Measurements from ENCODE around the gene TRPM1. TPM values are rescaled to one million over a fixed set of nuclear protein-coding genes. Genes with fewer than 3 reads are reported as not detected.

The TRPM1 gene
- total RNA-seq, 3 donors from 2014 or later = not detected

DNA sequence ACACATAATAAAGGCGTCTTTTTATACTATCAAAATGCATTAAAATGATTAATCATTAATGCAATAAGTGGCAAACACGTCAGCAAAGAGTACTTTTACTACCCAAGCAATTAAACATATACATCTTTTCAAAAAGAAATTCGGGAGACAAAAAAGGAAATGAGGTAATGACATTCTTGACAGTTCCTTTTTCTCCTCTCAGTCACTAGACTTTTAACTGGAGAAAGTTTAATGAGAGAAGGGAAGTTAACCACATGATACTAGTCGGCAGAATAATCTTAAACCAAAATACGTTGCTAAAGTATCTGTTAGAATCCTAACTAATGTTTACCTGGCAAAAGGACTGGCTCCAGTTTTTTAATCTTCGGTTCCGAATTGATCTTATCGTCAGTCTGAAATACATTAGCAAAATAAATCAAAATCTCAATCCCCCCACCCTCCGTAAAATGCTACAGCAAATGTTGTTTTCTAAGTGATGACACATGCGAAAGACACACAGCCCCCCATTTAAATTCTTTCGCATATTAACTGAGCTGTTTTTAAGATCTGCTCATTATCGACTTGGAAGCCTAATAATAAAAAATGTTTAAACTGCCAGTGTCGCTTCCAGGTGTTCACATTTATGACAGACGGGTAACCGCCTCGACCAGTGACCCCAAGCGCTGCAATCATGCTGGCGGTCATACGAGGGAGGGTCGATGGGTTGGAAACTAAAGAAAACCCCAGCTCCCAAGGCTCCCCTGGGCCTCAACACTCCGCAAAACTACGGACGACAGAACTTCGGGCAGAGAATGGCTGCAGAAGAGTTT lies 110.9 kb downstream of the TRPM1 start:
- Mint-ChIP-seq H3K27me3 (ENCODE audit: low read depth) (no peaks in the 10 kb centered on the region), H3K4me3 (peak overlapping the region; percentile 95), H3K4me1 (ENCODE audit: low read depth) (peaks cover 35% of the 10 kb centered on the region), H3K36me3 (ENCODE audit: insufficient read depth) (peaks cover 4% of the 10 kb centered on the region), H3K9me3 (no peaks in the 10 kb centered on the region)
- DNase-seq (no peak), ATAC-seq (no peak)

DNA sequence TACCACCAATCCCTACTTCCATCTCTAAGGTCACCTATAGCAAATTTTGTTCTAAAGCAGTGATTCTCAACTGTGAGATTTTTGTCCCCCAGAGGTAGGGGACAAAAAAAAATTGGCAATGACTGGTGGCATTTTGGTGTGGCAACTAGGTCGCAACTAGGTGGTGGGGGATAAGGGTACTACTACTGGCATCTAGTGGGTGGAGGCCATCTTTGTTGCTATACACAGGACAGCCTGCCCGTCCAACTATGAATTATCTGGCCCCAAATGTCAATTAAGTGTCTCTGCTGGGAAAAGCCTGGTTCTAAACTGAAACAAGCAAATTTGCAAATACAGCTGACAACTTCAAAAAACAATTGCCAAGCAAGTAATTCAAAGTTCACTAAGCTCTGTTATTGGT lies 111.5 kb downstream of the TRPM1 start:
- peaks cover 41% of the 10 kb centered on the region for H3K4me1 Mint-ChIP-seq (ENCODE audit: low read depth)
- ATAC-seq = no peak
- peak overlapping the region; percentile 95 for H3K4me3 Mint-ChIP-seq
- H3K9me3 Mint-ChIP-seq = no peaks in the 10 kb centered on the region
- peaks cover 7% of the 10 kb centered on the region for H3K36me3 Mint-ChIP-seq (ENCODE audit: insufficient read depth)
- DNase-seq = no peak
- H3K27me3 Mint-ChIP-seq (ENCODE audit: low read depth) = no peaks in the 10 kb centered on the region

DNA sequence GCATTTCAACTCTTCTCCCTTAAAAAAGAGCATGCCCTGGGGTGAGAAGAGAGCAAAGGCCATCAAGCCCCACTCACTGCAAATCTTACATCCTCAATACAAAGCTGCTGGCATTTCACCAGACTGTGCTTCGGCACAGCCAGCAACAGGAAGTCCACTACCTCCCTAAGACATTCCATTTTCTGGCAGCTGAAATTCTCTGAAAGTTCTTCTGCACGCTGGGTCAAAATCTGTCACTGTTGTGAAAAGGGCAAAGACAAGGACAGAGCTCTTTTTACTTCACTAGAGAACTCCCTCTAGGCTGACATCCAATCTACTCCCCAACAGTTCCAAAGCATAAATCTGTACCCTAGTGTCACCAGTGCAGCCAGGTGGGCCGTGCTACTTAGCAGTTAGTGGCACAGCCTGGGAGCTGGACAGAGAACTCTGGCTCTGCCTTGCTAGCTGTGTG lies 116.4 kb downstream of the TRPM1 start:
- DNase-seq (no peak), ATAC-seq (no peak)
- H3K4me3 Mint-ChIP-seq = no peak overlapping the region
- no peaks in the 10 kb centered on the region for H3K9me3 Mint-ChIP-seq
- peaks cover 39% of the 10 kb centered on the region for H3K36me3 Mint-ChIP-seq (ENCODE audit: insufficient read depth)
- H3K4me1 Mint-ChIP-seq (ENCODE audit: low read depth) = peaks cover 66% of the 10 kb centered on the region
- no peaks in the 10 kb centered on the region for H3K27me3 Mint-ChIP-seq (ENCODE audit: low read depth)

DNA sequence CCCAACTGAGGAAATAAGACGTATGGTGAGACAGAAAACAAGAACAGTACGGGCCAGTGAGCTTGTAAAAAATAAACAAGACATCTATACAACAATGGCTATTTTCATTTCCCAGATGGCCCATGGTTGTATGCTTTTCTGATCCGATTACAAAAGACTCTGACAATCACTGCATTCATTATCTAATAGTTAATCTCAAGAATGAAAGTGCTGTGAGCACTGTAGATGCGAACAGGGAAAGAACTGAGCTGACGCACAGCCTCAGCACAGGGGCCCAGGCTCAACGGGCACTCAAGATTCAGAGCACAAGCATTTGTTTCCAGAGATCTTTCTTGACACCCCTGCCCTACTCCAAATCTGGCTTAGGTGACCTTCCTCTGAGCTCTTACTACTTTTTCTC lies 117.0 kb downstream of the TRPM1 start:
- peaks cover 42% of the 10 kb centered on the region for H3K36me3 Mint-ChIP-seq (ENCODE audit: insufficient read depth)
- DNase-seq (no peak), ATAC-seq (no peak)
- H3K27me3 Mint-ChIP-seq (ENCODE audit: low read depth) = no peaks in the 10 kb centered on the region
- no peak overlapping the region for H3K4me3 Mint-ChIP-seq
- H3K4me1 Mint-ChIP-seq (ENCODE audit: low read depth) = peaks cover 67% of the 10 kb centered on the region
- H3K9me3 Mint-ChIP-seq = no peaks in the 10 kb centered on the region

DNA sequence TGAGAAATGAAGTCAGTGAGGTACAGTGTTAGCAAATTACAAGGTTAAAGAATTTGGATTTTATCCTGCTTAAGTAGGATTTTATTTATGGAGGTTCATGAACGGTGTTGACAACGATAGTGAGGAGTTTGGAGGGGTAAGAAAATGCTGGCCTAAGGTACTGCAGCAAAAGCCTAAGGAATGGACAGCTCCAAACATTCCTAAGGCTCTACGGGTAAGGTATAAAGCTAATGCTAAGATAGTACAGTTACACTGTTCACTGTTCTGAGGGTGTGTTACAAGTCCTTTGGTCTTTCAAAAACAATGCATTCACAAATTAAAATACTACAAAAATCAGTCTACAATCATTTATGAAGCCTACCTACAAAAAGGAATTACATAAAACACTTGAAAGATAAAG lies 117.4 kb downstream of the TRPM1 start:
- H3K9me3 Mint-ChIP-seq = no peaks in the 10 kb centered on the region
- H3K4me3 Mint-ChIP-seq = no peak overlapping the region
- peaks cover 44% of the 10 kb centered on the region for H3K36me3 Mint-ChIP-seq (ENCODE audit: insufficient read depth)
- no peaks in the 10 kb centered on the region for H3K27me3 Mint-ChIP-seq (ENCODE audit: low read depth)
- no peak for DNase-seq
- peaks cover 67% of the 10 kb centered on the region for H3K4me1 Mint-ChIP-seq (ENCODE audit: low read depth)
- ATAC-seq = no peak

DNA sequence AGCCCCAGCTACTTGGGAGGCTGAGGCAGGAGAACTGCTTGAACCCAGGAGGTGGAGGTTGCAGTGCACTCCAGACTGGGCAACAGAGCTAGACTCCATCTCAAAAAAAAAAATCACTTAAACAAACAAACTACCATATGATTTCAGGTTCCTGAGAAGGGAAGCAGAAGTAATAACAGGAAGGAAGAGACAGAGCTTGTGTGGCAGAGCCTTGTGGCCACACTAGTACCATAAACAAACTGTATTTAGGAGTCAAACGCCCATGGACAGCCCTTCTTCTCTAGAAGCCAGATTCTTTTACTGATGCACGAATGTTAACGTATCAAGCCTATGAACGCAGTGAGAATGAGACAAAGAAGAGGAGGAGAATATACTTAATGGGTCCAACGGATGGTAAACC lies 122.1 kb downstream of the TRPM1 start:
- no peak for DNase-seq
- Mint-ChIP-seq H3K27me3 (ENCODE audit: low read depth) (no peaks in the 10 kb centered on the region), H3K9me3 (no peaks in the 10 kb centered on the region), H3K36me3 (ENCODE audit: insufficient read depth) (peaks cover 40% of the 10 kb centered on the region), H3K4me1 (ENCODE audit: low read depth) (peaks cover 55% of the 10 kb centered on the region), H3K4me3 (no peak overlapping the region)
- ATAC-seq = no peak

DNA sequence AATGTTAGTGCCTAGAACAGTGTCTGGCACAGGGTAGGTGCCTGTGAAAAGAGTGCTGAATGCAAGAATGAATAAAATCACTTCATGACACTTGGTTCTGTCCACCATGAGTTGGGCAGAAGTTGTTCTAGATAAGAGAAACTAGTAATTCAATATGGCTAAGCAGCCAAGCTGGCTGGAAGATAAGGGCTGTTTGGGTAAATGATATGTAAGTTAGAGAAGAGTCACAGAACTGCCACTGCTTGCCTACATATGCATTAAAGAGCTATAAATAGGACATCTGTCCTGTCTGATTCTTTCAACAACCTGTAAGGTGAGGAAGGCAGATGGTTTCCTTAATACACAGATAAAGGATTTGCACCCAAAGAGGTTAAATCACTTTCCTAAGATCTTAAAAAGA lies 123.2 kb downstream of the TRPM1 start:
- H3K9me3 Mint-ChIP-seq = no peaks in the 10 kb centered on the region
- H3K27me3 Mint-ChIP-seq (ENCODE audit: low read depth) = no peaks in the 10 kb centered on the region
- ATAC-seq = no peak
- peaks cover 45% of the 10 kb centered on the region for H3K4me1 Mint-ChIP-seq (ENCODE audit: low read depth)
- H3K36me3 Mint-ChIP-seq (ENCODE audit: insufficient read depth) = peaks cover 37% of the 10 kb centered on the region
- DNase-seq = no peak
- no peak overlapping the region for H3K4me3 Mint-ChIP-seq

DNA sequence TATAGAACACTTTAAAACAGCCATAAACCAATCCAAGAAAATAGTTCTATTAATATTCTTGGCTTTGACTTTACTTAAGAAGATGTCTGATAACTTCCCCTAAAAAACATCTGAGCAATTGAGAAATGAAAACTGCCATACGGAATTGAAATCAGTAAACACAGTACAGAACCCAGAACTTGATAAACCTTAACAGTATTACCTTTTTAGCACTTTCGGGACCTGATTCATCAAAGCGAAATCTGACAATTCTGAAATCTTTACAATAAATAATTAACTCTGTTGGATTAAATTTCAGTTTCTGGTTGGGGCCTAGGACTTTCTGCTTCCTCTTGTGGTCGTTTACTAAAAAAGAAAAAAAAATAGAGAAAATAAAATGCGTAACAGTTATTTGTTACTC lies 127.4 kb downstream of the TRPM1 start:
- H3K36me3 Mint-ChIP-seq (ENCODE audit: insufficient read depth) = peaks cover 31% of the 10 kb centered on the region
- DNase-seq (no peak), ATAC-seq (no peak)
- no peak overlapping the region for H3K4me3 Mint-ChIP-seq
- H3K27me3 Mint-ChIP-seq (ENCODE audit: low read depth) = no peaks in the 10 kb centered on the region
- H3K4me1 Mint-ChIP-seq (ENCODE audit: low read depth) = peaks cover 25% of the 10 kb centered on the region
- H3K9me3 Mint-ChIP-seq = no peaks in the 10 kb centered on the region

DNA sequence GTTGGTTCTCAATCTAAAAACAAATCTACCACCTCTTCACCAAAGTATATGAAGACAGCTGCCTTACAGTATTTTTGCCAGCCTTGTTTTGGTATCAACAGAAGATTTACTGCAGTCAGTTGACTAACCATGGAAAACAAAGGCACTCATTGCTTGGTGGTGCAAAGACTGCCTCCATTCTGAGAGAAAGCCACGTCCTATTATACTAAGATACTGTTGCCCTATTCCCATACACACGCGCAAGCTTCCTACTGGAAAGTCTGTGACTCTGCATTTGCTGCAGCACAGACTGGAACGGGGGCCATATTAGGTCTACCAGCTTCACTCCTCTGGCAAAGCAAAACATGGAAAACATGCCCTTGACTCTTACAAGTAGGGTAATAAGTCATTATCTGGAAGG lies 128.1 kb downstream of the TRPM1 start:
- no peaks in the 10 kb centered on the region for H3K9me3 Mint-ChIP-seq

DNA sequence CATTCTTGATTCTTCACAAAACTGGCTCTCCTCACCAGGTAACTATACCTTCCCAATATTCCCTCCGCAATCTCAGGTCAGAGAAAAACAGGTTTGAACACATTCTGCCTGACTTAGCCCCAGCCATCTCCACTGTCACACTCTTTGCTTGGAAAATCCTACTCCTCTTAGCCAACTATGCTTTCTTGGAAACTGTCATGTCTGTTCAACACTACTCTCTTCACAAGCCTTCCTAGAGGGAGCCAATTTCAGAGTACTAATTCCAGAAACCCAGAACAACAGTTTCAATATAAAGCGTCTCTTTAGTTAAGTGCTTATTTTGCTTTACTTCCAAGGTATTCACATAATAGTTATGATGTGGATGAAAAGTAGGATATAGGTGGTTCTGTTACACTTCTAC lies 131.8 kb downstream of the TRPM1 start:
- no peaks in the 10 kb centered on the region for H3K27me3 Mint-ChIP-seq (ENCODE audit: low read depth)

More for the DNA sequence above, 128.1 kb downstream of the TRPM1 start:
- Mint-ChIP-seq H3K4me3 (no peak overlapping the region), H3K4me1 (ENCODE audit: low read depth) (peaks cover 19% of the 10 kb centered on the region), H3K27me3 (ENCODE audit: low read depth) (no peaks in the 10 kb centered on the region), H3K36me3 (ENCODE audit: insufficient read depth) (peaks cover 31% of the 10 kb centered on the region)
- no peak for DNase-seq
- no peak for ATAC-seq

DNA sequence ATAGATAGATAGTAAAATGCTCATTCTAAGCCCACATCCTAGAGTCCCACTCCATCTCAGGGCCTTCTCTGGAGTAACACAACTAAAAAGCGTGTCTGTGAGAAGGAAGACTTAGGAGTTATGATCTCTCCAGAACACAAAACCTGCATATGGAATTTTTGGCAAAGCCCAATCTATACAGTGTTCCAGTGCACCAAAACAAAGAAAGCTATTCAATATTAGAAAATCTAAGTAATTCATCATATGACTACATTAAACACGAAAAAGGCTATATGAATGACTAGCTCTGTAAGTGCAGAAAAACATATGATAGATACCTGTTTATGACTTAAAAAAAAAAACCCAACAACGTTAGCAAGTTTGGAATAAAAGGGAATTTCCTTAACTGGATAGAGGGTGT lies 137.8 kb downstream of the TRPM1 start:
- Mint-ChIP-seq H3K4me3 (no peak overlapping the region), H3K4me1 (ENCODE audit: low read depth) (peaks cover 16% of the 10 kb centered on the region), H3K9me3 (no peaks in the 10 kb centered on the region), H3K36me3 (ENCODE audit: insufficient read depth) (peaks cover 25% of the 10 kb centered on the region), H3K27me3 (ENCODE audit: low read depth) (no peaks in the 10 kb centered on the region)
- DNase-seq = no peak
- no peak for ATAC-seq

More for the DNA sequence above, 131.8 kb downstream of the TRPM1 start:
- ATAC-seq (no peak), DNase-seq (no peak)
- no peak overlapping the region for H3K4me3 Mint-ChIP-seq
- H3K9me3 Mint-ChIP-seq = no peaks in the 10 kb centered on the region
- H3K4me1 Mint-ChIP-seq (ENCODE audit: low read depth) = peaks cover 17% of the 10 kb centered on the region
- peaks cover 27% of the 10 kb centered on the region for H3K36me3 Mint-ChIP-seq (ENCODE audit: insufficient read depth)

DNA sequence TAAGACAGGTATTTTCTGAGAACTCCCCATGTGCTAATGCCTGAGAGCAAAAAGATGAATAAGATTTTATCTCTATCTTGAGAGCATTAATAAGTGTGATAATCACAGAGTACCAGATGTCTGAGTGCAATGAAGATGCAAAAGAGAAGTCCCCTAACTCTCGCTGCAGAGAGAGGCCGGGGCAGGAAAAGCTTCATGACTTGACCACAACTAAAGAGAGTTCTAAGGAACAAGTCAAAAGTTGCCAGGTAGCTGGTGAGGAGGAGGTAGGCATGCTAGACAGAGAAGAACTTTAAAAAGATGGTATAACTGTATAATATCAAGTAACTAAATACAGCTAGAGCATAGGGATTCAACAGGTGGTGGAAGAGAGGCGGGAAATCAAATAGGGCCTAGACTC lies 138.9 kb downstream of the TRPM1 start:
- Mint-ChIP-seq H3K27me3 (ENCODE audit: low read depth) (no peaks in the 10 kb centered on the region), H3K36me3 (ENCODE audit: insufficient read depth) (peaks cover 32% of the 10 kb centered on the region), H3K4me3 (no peak overlapping the region), H3K4me1 (ENCODE audit: low read depth) (peaks cover 15% of the 10 kb centered on the region), H3K9me3 (no peaks in the 10 kb centered on the region)
- ATAC-seq (no peak), DNase-seq (no peak)

DNA sequence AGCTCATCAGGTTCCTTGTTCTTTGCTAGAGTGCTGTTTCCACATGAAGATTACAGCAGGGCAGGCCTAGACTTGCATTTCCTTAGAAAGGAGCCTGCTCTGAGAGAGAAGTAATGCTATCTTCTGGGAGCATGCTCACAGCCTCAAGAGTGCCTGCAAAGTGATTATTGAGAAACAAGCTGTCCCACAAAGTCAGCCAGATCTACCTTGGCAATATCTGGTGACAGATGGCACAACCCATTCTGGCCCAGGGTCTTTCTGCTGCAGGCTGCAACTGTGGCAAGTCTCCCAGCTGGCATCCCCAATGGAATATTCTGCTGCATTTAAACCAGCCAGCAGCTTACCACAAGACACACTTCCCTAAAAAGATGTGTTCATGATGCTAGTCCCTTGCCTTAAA lies 139.4 kb downstream of the TRPM1 start:
- H3K4me1 Mint-ChIP-seq (ENCODE audit: low read depth) = peaks cover 15% of the 10 kb centered on the region
- ATAC-seq = no peak
- H3K4me3 Mint-ChIP-seq = no peak overlapping the region
- no peaks in the 10 kb centered on the region for H3K27me3 Mint-ChIP-seq (ENCODE audit: low read depth)
- H3K9me3 Mint-ChIP-seq = no peaks in the 10 kb centered on the region
- DNase-seq = no peak
- peaks cover 35% of the 10 kb centered on the region for H3K36me3 Mint-ChIP-seq (ENCODE audit: insufficient read depth)

DNA sequence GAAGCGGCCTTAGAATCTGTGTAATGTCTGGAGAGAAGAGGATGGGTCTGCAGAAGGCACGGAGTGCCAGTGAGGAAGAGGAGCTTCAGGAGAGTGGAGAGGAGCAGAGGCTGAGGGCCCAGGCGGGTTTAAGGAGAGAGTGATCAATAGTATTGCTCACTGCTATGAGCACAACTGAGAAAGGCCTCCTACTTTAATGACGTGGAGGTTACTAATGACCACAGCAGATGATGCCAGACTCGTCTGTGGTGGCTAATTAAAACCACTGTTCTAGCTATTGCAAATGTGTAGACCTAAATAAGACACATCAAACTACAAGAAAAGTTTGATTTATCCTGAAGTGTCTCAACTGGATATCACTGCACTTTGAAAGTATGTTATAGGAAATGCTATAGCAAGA lies 143.3 kb downstream of the TRPM1 start:
- H3K4me1 Mint-ChIP-seq (ENCODE audit: low read depth) = peaks cover 7% of the 10 kb centered on the region
- peaks cover 47% of the 10 kb centered on the region for H3K36me3 Mint-ChIP-seq (ENCODE audit: insufficient read depth)
- no peaks in the 10 kb centered on the region for H3K27me3 Mint-ChIP-seq (ENCODE audit: low read depth)
- DNase-seq = no peak
- H3K9me3 Mint-ChIP-seq = no peaks in the 10 kb centered on the region
- H3K4me3 Mint-ChIP-seq = no peak overlapping the region
- no peak for ATAC-seq

Measured in activated T-cell treated with anti-CD3 and anti-CD28 coated beads, Interleukin-2, amount 50 U/mL, for 4 hours (primary cell).